Calu3 (cell line): ENCODE data around the gene LGALS9B. TPM values are rescaled to one million over a fixed set of nuclear protein-coding genes. Genes with fewer than 3 reads are reported as not detected.
"Not testable (repeated sequence)": the region's sequence is repeated elsewhere in the genome, so short reads cannot be mapped to it uniquely, and the experiment has no call there.

Experiments
- BruUV-seq: library from RNA; stranded (reverse); fragments of 400-500 nt; replicated peaks from 2 replicates; lab custom pipeline; 2021; lab: Mats Ljungman, UMichigan
- CTCF ChIA-PET: fragments of 300-600 bp; sonication (Branson Sonifier 250); formaldehyde crosslinking; loops from one replicate; lab custom pipeline; 2022; ENCODE audit warnings: antibody characterized with exemption; lab: Charles Lee
- DNase-seq: peaks from one replicate; pipeline ENCODE4 v3.0.0; 2022
- H3K27ac Mint-ChIP-seq: one replicate; pipeline ENCODE4 v1.8.0; 2022; ENCODE audit warnings: mixed read lengths; ENCODE audit not compliant: unreplicated experiment
- H3K27me3 Mint-ChIP-seq: one replicate; pipeline ENCODE4 v1.8.0; 2022; ENCODE audit warnings: mixed read lengths; ENCODE audit not compliant: unreplicated experiment
- H3K36me3 Mint-ChIP-seq: one replicate; pipeline ENCODE4 v1.8.0; 2022; ENCODE audit warnings: mild to moderate bottlenecking, moderate library complexity, mixed read lengths; ENCODE audit not compliant: insufficient read depth, unreplicated experiment
- H3K4me1 Mint-ChIP-seq: one replicate; pipeline ENCODE4 v1.8.0; 2022; ENCODE audit warnings: mild to moderate bottlenecking, low read depth, mixed read lengths; ENCODE audit not compliant: unreplicated experiment
- H3K4me3 Mint-ChIP-seq: one replicate; pipeline ENCODE4 v1.8.0; 2022; ENCODE audit warnings: mild to moderate bottlenecking, low read depth, moderate library complexity, mixed read lengths; ENCODE audit not compliant: unreplicated experiment
- H3K9me3 Mint-ChIP-seq: one replicate; pipeline ENCODE4 v1.8.0; 2022; ENCODE audit warnings: low read depth, mixed read lengths; ENCODE audit not compliant: unreplicated experiment
- intact Hi-C: fragments of 100-400 bp; cut with micrococcal nuclease; formaldehyde crosslinking; loops from one replicate; pipeline ENCODE4 v1.10.0; 2022; ENCODE audit not compliant: unreplicated experiment
- total RNA-seq: library from RNA; stranded (reverse); gene quantifications from 2 replicates; pipeline ENCODE4 v1.2.3, GENCODE V29; 2022

LGALS9B gene
- total RNA-seq, 1 experiment from 2014 or later: 0.57 TPM

- H3K36me3 Mint-ChIP-seq, H3K4me3 Mint-ChIP-seq, BruUV-seq, DNase-seq, H3K4me1 Mint-ChIP-seq, H3K27me3 Mint-ChIP-seq, H3K9me3 Mint-ChIP-seq, CTCF ChIA-PET, intact Hi-C loops, H3K27ac Mint-ChIP-seq: not testable (repeated sequence)
Measured at GRCh38 chr17:20474081-20474480, 6.7 kb upstream of the LGALS9B start.

- H3K36me3 Mint-ChIP-seq, CTCF ChIA-PET, H3K4me1 Mint-ChIP-seq, H3K27me3 Mint-ChIP-seq, BruUV-seq, H3K4me3 Mint-ChIP-seq, H3K9me3 Mint-ChIP-seq, DNase-seq, H3K27ac Mint-ChIP-seq, intact Hi-C loops: not testable (repeated sequence)
Measured at GRCh38 chr17:20469946-20470345, 2.6 kb upstream of the LGALS9B start.

GRCh38 chr17:20469107-20469506 is 1.8 kb upstream of the LGALS9B start:
- H3K4me3 Mint-ChIP-seq, H3K27ac Mint-ChIP-seq, BruUV-seq, intact Hi-C loops, H3K4me1 Mint-ChIP-seq, H3K9me3 Mint-ChIP-seq, H3K36me3 Mint-ChIP-seq, H3K27me3 Mint-ChIP-seq, CTCF ChIA-PET, DNase-seq: not testable (repeated sequence)

- H3K36me3 Mint-ChIP-seq, H3K4me1 Mint-ChIP-seq, BruUV-seq, H3K27me3 Mint-ChIP-seq, H3K27ac Mint-ChIP-seq, H3K9me3 Mint-ChIP-seq, DNase-seq, CTCF ChIA-PET, intact Hi-C loops: not testable (repeated sequence)
- peak overlapping the region; percentile 44 for H3K4me3 Mint-ChIP-seq
Measured at GRCh38 chr17:20466999-20467398, 340 bp downstream of the LGALS9B start.

- CTCF ChIA-PET, H3K9me3 Mint-ChIP-seq, DNase-seq, H3K4me1 Mint-ChIP-seq, H3K36me3 Mint-ChIP-seq, H3K27me3 Mint-ChIP-seq, intact Hi-C loops, H3K4me3 Mint-ChIP-seq, H3K27ac Mint-ChIP-seq, BruUV-seq: not testable (repeated sequence)
Measured at GRCh38 chr17:20466553-20466952, 786 bp downstream of the LGALS9B start.

- intact Hi-C loops, H3K27ac Mint-ChIP-seq, H3K27me3 Mint-ChIP-seq, H3K9me3 Mint-ChIP-seq, H3K36me3 Mint-ChIP-seq, H3K4me3 Mint-ChIP-seq, DNase-seq, CTCF ChIA-PET, BruUV-seq, H3K4me1 Mint-ChIP-seq: not testable (repeated sequence)
Measured at GRCh38 chr17:20465535-20465934, 1.8 kb downstream of the LGALS9B start.

GRCh38 chr17:20464854-20465414 is 2.4 kb downstream of the LGALS9B start:
- intact Hi-C loops, H3K4me1 Mint-ChIP-seq, H3K27me3 Mint-ChIP-seq, H3K27ac Mint-ChIP-seq, CTCF ChIA-PET, H3K9me3 Mint-ChIP-seq, H3K36me3 Mint-ChIP-seq, BruUV-seq, H3K4me3 Mint-ChIP-seq: not testable (repeated sequence)
- peak; percentile 28 for DNase-seq

GRCh38 chr17:20462158-20462557 is 5.2 kb downstream of the LGALS9B start:
- H3K9me3 Mint-ChIP-seq, H3K4me3 Mint-ChIP-seq, H3K27ac Mint-ChIP-seq, BruUV-seq, intact Hi-C loops, H3K27me3 Mint-ChIP-seq, H3K36me3 Mint-ChIP-seq, H3K4me1 Mint-ChIP-seq, CTCF ChIA-PET, DNase-seq: not testable (repeated sequence)

GRCh38 chr17:20457848-20458381 is 9.4 kb downstream of the LGALS9B start:
- H3K36me3 Mint-ChIP-seq, H3K4me3 Mint-ChIP-seq, intact Hi-C loops, DNase-seq, H3K9me3 Mint-ChIP-seq, CTCF ChIA-PET, BruUV-seq, H3K27me3 Mint-ChIP-seq, H3K27ac Mint-ChIP-seq, H3K4me1 Mint-ChIP-seq: not testable (repeated sequence)

GRCh38 chr17:20455106-20455505 is 12.2 kb downstream of the LGALS9B start:
- BruUV-seq, H3K9me3 Mint-ChIP-seq, CTCF ChIA-PET, DNase-seq, H3K4me1 Mint-ChIP-seq, H3K27me3 Mint-ChIP-seq, intact Hi-C loops, H3K36me3 Mint-ChIP-seq, H3K4me3 Mint-ChIP-seq, H3K27ac Mint-ChIP-seq: not testable (repeated sequence)
